Measurements from ENCODE around the gene AGPS.

The AGPS gene

GRCh38 chr2:177395351-177396065 is 2.9 kb downstream of the AGPS start:
- Mint-ChIP-seq H3K27ac (no peak overlapping the region), H3K36me3 (ENCODE audit: low read depth) (peaks cover 20% of the 10 kb centered on the region), H3K4me3 (peak overlapping the region; percentile 91), H3K27me3 (ENCODE audit: low read depth) (no peaks in the 10 kb centered on the region), H3K9me3 (no peaks in the 10 kb centered on the region), H3K4me1 (ENCODE audit: low read depth) (peaks cover 60% of the 10 kb centered on the region)
- DNase-seq (ENCODE audit: low spot score), result no peak

GRCh38 chr2:177396703-177397460 is 4.3 kb downstream of the AGPS start:
- Mint-ChIP-seq H3K27me3 (ENCODE audit: low read depth) (no peaks in the 10 kb centered on the region), H3K27ac (peak overlapping the region; percentile 23), H3K4me1 (ENCODE audit: low read depth) (peaks cover 53% of the 10 kb centered on the region), H3K36me3 (ENCODE audit: low read depth) (peaks cover 20% of the 10 kb centered on the region), H3K9me3 (no peaks in the 10 kb centered on the region), H3K4me3 (no peak overlapping the region)
- no peak for DNase-seq (ENCODE audit: low spot score)

- Mint-ChIP-seq H3K27ac (no peak overlapping the region), H3K4me3 (no peak overlapping the region), H3K4me1 (ENCODE audit: low read depth) (peaks cover 50% of the 10 kb centered on the region), H3K27me3 (ENCODE audit: low read depth) (no peaks in the 10 kb centered on the region), H3K36me3 (ENCODE audit: low read depth) (peaks cover 18% of the 10 kb centered on the region), H3K9me3 (no peaks in the 10 kb centered on the region)
- DNase-seq (ENCODE audit: low spot score), result no peak
Measured at GRCh38 chr2:177397481-177398289, 5.1 kb downstream of the AGPS start.

GRCh38 chr2:177398290-177398683 is 5.7 kb downstream of the AGPS start:
- no peak overlapping the region for H3K27ac Mint-ChIP-seq
- no peaks in the 10 kb centered on the region for H3K27me3 Mint-ChIP-seq (ENCODE audit: low read depth)
- H3K4me1 Mint-ChIP-seq (ENCODE audit: low read depth), result peaks cover 50% of the 10 kb centered on the region
- peaks cover 13% of the 10 kb centered on the region for H3K36me3 Mint-ChIP-seq (ENCODE audit: low read depth)
- no peak overlapping the region for H3K4me3 Mint-ChIP-seq
- H3K9me3 Mint-ChIP-seq, result no peaks in the 10 kb centered on the region
- no peak for DNase-seq (ENCODE audit: low spot score)

- no peak for DNase-seq (ENCODE audit: low spot score)
- H3K4me3 Mint-ChIP-seq, result no peak overlapping the region
- peaks cover 46% of the 10 kb centered on the region for H3K4me1 Mint-ChIP-seq (ENCODE audit: low read depth)
- peaks cover 13% of the 10 kb centered on the region for H3K36me3 Mint-ChIP-seq (ENCODE audit: low read depth)
- no peaks in the 10 kb centered on the region for H3K9me3 Mint-ChIP-seq
- no peaks in the 10 kb centered on the region for H3K27me3 Mint-ChIP-seq (ENCODE audit: low read depth)
- no peak overlapping the region for H3K27ac Mint-ChIP-seq
Measured at GRCh38 chr2:177398791-177399190, 6.2 kb downstream of the AGPS start.

GRCh38 chr2:177399376-177399775 is 6.8 kb downstream of the AGPS start:
- Mint-ChIP-seq H3K27ac (no peak overlapping the region), H3K4me1 (ENCODE audit: low read depth) (peaks cover 45% of the 10 kb centered on the region), H3K36me3 (ENCODE audit: low read depth) (peaks cover 11% of the 10 kb centered on the region), H3K9me3 (no peaks in the 10 kb centered on the region), H3K27me3 (ENCODE audit: low read depth) (no peaks in the 10 kb centered on the region), H3K4me3 (no peak overlapping the region)
- no peak for DNase-seq (ENCODE audit: low spot score)

GRCh38 chr2:177400337-177400923 is 7.9 kb downstream of the AGPS start:
- no peak overlapping the region for H3K27ac Mint-ChIP-seq
- no peak overlapping the region for H3K4me3 Mint-ChIP-seq
- peaks cover 10% of the 10 kb centered on the region for H3K36me3 Mint-ChIP-seq (ENCODE audit: low read depth)
- H3K9me3 Mint-ChIP-seq, result no peaks in the 10 kb centered on the region
- no peak for DNase-seq (ENCODE audit: low spot score)
- H3K27me3 Mint-ChIP-seq (ENCODE audit: low read depth), result no peaks in the 10 kb centered on the region
- H3K4me1 Mint-ChIP-seq (ENCODE audit: low read depth), result peaks cover 42% of the 10 kb centered on the region

GRCh38 chr2:177402096-177402495 is 9.5 kb downstream of the AGPS start:
- Mint-ChIP-seq H3K9me3 (no peaks in the 10 kb centered on the region), H3K27me3 (ENCODE audit: low read depth) (no peaks in the 10 kb centered on the region), H3K27ac (no peak overlapping the region), H3K4me1 (ENCODE audit: low read depth) (peaks cover 35% of the 10 kb centered on the region), H3K4me3 (no peak overlapping the region), H3K36me3 (ENCODE audit: low read depth) (peaks cover 14% of the 10 kb centered on the region)
- DNase-seq (ENCODE audit: low spot score), result no peak

- Mint-ChIP-seq H3K9me3 (peaks cover 4% of the 10 kb centered on the region), H3K4me3 (no peak overlapping the region), H3K36me3 (ENCODE audit: low read depth) (peaks cover 17% of the 10 kb centered on the region), H3K27ac (no peak overlapping the region), H3K4me1 (ENCODE audit: low read depth) (peaks cover 24% of the 10 kb centered on the region), H3K27me3 (ENCODE audit: low read depth) (no peaks in the 10 kb centered on the region)
- no peak for DNase-seq (ENCODE audit: low spot score)
Measured at GRCh38 chr2:177403838-177404237, 11.3 kb downstream of the AGPS start.

- Mint-ChIP-seq H3K9me3 (peaks cover 5% of the 10 kb centered on the region), H3K27me3 (ENCODE audit: low read depth) (no peaks in the 10 kb centered on the region), H3K4me3 (no peak overlapping the region), H3K27ac (no peak overlapping the region), H3K4me1 (ENCODE audit: low read depth) (peaks cover 22% of the 10 kb centered on the region), H3K36me3 (ENCODE audit: low read depth) (peaks cover 18% of the 10 kb centered on the region)
- DNase-seq (ENCODE audit: low spot score), result no peak
Measured at GRCh38 chr2:177404243-177404642, 11.7 kb downstream of the AGPS start.

GRCh38 chr2:177405029-177405692 is 12.6 kb downstream of the AGPS start:
- Mint-ChIP-seq H3K36me3 (ENCODE audit: low read depth) (peaks cover 22% of the 10 kb centered on the region), H3K4me3 (no peak overlapping the region)

GRCh38 chr2:177406182-177406581 is 13.6 kb downstream of the AGPS start:
- H3K4me3 Mint-ChIP-seq, result no peak overlapping the region
- no peak overlapping the region for H3K27ac Mint-ChIP-seq
- DNase-seq (ENCODE audit: low spot score), result no peak
- peaks cover 22% of the 10 kb centered on the region for H3K36me3 Mint-ChIP-seq (ENCODE audit: low read depth)
- H3K4me1 Mint-ChIP-seq (ENCODE audit: low read depth), result peaks cover 16% of the 10 kb centered on the region
- no peaks in the 10 kb centered on the region for H3K27me3 Mint-ChIP-seq (ENCODE audit: low read depth)
- H3K9me3 Mint-ChIP-seq, result peaks cover 9% of the 10 kb centered on the region

More at GRCh38 chr2:177405029-177405692, 12.6 kb downstream of the AGPS start:
- peaks cover 9% of the 10 kb centered on the region for H3K9me3 Mint-ChIP-seq
- no peak overlapping the region for H3K27ac Mint-ChIP-seq
- no peaks in the 10 kb centered on the region for H3K27me3 Mint-ChIP-seq (ENCODE audit: low read depth)
- DNase-seq (ENCODE audit: low spot score), result no peak
- peaks cover 16% of the 10 kb centered on the region for H3K4me1 Mint-ChIP-seq (ENCODE audit: low read depth)

GRCh38 chr2:177407031-177407430 is 14.5 kb downstream of the AGPS start:
- peaks cover 9% of the 10 kb centered on the region for H3K9me3 Mint-ChIP-seq
- peaks cover 21% of the 10 kb centered on the region for H3K4me1 Mint-ChIP-seq (ENCODE audit: low read depth)
- H3K4me3 Mint-ChIP-seq, result no peak overlapping the region
- no peaks in the 10 kb centered on the region for H3K27me3 Mint-ChIP-seq (ENCODE audit: low read depth)
- peaks cover 22% of the 10 kb centered on the region for H3K36me3 Mint-ChIP-seq (ENCODE audit: low read depth)
- no peak overlapping the region for H3K27ac Mint-ChIP-seq
- no peak for DNase-seq (ENCODE audit: low spot score)

Data from T-helper 2 cell treated with Interferon-gamma antibody and Interleukin-4, amounts not matched to agents 5 μg/mL and 100 μg/mL, for 36 hours (primary cell).